VCaP (cell line): Measurements from ENCODE around the gene SFXN2.
"Not testable (repeated sequence)": the region's sequence is repeated elsewhere in the genome, so short reads cannot be mapped to it uniquely, and the experiment has no call there.

Experiments
- H3K27ac ChIP-seq: fragments of 450-650 bp; 2 replicates; pipeline ENCODE4 v1.5.1; 2017
- TF ChIP-seq, protein P1 (sequence below): fragments of 450-650 bp; conservative IDR thresholded peaks from 2 replicates; pipeline ENCODE4 v1.5.1; 2017; ENCODE audit warnings: mild to moderate bottlenecking, moderate library complexity

Gene SFXN2

DNA sequence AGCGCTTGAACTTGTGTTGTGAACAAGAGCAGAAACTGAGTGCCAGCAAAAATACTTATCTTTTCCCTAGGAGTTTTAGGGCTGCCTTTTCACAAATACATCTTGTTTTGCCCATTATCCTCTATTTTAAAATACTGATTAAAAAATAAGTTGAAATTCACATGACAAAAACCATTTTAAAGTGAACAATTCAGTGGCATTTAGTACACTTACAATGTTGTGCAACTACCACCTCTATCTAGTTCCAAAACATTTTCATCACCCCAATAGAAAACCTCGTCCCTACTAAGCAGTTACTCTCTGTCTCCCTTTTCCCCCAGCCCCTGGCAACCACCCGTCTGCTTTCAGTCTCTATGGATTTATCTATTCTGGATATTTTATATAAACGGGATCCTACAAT lies 30.7 kb downstream of the SFXN2 start:
- peak overlapping the region; percentile 71; the same call in 1 of the 2 replicates for H3K27ac ChIP-seq
- TF ChIP-seq, protein P1, sequence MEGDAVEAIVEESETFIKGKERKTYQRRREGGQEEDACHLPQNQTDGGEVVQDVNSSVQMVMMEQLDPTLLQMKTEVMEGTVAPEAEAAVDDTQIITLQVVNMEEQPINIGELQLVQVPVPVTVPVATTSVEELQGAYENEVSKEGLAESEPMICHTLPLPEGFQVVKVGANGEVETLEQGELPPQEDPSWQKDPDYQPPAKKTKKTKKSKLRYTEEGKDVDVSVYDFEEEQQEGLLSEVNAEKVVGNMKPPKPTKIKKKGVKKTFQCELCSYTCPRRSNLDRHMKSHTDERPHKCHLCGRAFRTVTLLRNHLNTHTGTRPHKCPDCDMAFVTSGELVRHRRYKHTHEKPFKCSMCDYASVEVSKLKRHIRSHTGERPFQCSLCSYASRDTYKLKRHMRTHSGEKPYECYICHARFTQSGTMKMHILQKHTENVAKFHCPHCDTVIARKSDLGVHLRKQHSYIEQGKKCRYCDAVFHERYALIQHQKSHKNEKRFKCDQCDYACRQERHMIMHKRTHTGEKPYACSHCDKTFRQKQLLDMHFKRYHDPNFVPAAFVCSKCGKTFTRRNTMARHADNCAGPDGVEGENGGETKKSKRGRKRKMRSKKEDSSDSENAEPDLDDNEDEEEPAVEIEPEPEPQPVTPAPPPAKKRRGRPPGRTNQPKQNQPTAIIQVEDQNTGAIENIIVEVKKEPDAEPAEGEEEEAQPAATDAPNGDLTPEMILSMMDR, result no peak

DNA sequence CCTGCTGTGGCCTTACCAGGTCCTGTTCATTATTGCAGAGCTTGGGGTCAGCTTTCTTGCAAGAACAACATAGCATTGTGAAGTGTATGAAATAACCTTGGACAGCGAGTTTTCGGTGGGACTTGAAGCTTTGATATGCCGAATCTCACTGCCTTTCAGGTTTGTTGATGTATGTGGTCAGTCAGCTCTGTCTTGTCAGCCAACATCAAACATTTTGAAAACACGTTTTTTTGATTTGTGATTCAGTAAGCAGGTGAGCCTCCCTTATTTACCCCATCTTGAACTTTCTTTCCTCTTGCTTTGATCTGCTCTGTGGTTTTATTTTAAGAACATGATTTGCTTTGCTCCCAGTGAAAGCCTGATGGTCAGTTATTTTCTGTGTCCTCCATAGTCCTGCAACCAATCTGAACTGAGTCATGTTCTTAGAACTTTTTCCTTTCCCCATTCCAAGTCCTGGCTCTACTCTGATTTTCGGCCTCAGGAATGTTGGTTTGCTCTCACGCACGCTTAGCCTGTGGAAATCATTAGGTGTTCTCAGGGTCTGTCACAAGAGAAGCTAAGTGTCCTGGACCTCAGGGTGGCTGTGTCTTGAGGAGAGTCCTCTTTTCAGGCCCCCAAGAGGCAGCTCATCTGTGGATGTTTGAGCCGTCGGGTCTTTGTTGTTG lies 38.0 kb downstream of the SFXN2 start:
- TF ChIP-seq, protein P1, result no peak
- no peak overlapping the region for H3K27ac ChIP-seq

DNA sequence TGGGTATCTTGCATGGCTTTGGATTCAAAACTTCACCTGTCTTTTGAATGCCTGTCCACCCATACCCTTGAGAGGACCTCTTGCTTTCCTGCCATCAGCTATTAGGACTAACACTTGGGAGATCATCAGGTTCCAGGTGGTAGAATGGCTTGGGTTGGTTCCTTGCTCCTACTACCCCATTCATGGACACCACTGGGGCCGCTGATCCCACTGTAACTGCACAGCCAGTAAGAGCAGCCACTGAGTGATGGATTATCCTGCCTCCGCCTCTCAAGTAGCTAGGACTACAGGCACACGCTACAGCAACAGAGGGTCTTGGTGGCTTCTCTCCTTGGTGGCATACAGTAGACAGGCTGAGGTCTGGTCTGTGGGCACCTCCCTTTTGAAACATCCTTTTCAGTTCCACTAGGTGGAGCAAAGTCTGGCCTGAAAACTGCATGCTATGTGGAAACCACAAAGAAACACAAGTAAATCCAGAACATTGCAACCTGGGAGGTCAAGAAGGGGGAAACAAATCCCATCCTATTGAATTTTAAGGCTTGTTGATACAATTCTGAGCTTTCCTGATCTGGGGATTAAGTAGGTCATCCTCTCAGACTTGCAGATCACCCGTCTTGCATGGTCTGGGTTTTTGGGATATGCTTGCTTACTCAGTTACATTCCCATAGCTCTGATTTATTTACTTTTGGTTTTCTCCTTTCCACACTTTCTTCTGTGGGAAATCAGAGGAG lies 38.7 kb downstream of the SFXN2 start:
- TF ChIP-seq, protein P1, result peak; percentile 74
- H3K27ac ChIP-seq, result peak overlapping the region; percentile 6; the same call in 1 of the 2 replicates

DNA sequence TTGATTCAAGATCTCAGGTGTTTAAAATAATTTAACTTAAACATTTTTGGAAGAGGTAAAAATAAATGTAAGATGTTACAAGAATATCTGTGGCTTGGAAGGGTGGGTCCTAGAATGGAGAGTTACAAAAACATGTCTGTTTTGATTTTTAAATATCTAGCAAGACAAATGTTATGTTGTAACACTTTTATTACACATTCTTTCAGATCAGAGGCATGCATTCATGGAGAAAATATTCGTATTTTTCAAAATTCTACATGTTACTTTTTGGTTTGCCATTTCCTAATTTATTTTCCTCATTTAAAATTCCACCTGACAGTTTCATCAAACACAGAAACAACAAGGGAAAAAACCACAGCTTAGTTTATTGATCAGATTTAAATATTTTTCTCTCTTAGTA lies 39.3 kb downstream of the SFXN2 start:
- TF ChIP-seq, protein P1, result no peak
- H3K27ac ChIP-seq, result peak overlapping the region; percentile 6; the same call in 1 of the 2 replicates

DNA sequence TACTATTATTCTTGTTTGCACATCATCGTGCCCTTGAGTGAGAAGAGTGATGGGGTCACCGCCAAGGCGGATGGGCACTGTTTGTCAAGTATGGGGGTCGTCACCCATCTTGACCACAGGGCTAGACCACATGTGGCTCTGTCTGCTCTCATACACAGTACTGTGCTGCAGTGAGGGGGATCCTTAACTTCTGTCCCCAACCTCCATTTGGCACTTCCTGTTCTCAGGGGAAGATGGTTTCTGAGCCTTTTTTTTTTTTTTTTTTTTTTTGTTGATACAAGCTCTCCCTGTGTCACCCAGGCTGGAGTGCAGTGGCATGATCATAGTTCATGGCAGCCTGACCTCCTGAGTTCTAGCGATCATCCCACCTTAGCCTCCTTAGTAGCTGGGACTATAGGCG lies 42.9 kb downstream of the SFXN2 start:
- no peak overlapping the region for H3K27ac ChIP-seq
- TF ChIP-seq, protein P1, result no peak

DNA sequence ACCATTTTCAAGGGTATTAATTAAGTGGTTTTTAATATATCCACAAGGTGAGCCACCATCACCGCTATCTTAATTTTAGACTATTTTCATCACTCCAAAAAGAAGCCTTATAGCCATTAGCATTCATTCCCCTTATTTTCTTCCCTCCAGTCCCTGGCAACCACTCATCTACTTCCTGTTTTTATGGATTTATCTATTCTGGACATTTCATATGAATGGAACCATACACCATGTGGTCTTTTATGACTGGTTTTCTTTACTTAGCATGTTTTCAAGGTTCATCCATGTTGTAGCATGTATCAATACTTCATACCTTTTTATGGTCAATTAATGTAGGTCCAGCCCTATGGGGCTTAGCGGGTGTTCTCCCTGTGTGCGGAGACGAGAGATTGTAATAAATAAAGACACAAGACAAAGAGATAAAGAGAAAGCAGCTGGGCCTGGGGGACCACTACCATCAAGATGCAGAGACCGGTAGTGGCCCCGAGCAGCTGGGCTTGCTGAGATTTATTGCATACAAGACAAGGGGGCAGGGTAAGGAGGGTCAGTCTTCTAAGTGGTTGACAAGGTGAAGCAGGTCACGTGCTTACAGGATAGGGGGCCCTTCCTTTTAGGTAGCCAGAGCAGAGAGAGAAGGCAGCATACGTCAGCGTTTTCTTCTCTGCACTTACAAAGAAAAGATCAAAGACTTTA lies 44.0 kb downstream of the SFXN2 start:
- TF ChIP-seq, protein P1, result no peak
- H3K27ac ChIP-seq, result no peak overlapping the region

DNA sequence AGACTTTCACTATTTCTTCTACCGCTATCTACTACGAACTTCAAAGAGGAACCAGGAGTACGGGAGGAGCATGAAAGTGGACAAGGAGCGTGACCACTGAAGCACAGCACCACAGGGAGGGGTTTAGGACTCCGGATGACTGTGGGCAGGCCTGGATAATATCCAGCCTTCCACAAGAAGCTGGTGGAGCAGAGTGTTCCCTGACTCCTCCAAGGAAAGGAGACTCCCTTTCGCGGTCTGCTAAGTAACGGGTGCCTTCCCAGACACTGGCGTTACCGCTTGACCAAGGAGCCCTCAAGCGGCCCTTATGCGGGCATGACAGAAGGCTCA lies 44.5 kb downstream of the SFXN2 start:
- H3K27ac ChIP-seq, result not testable (repeated sequence)
